Muscle of leg (tissue), 11 donors: Measurements from ENCODE around the gene RRBP1. TPM values are rescaled to one million over a fixed set of nuclear protein-coding genes. Genes with fewer than 3 reads are reported as not detected.
A peak's percentile ranks its signal among the peaks of the same experiment; 100 is the strongest.
"Not testable (repeated sequence)": the region's sequence is repeated elsewhere in the genome, so short reads cannot be mapped to it uniquely, and the experiment has no call there.

Source experiments
- DNase-seq: peaks from one replicate; pipeline ENCODE4 v3.0.0; 2013
- H3K27ac ChIP-seq: one replicate; pipeline ENCODE4 v1.5.1; 2013; ENCODE audit warnings: mild to moderate bottlenecking, low read length, control low read depth
- H3K27me3 ChIP-seq: one replicate; pipeline ENCODE4 v1.6.1; 2013; ENCODE audit warnings: low read length; ENCODE audit not compliant: control insufficient read depth, insufficient read depth
- H3K36me3 ChIP-seq: one replicate; pipeline ENCODE4 v1.6.1; 2013; ENCODE audit warnings: low read length; ENCODE audit not compliant: control insufficient read depth, insufficient read depth
- H3K4me1 ChIP-seq: one replicate; pipeline ENCODE4 v1.6.1; 2013; ENCODE audit warnings: low read length; ENCODE audit not compliant: control insufficient read depth, insufficient read depth
- H3K4me3 ChIP-seq: one replicate; pipeline ENCODE4 v1.5.1; 2013; ENCODE audit warnings: low read length, control low read depth
- H3K9me3 ChIP-seq: replicated peaks from 2 replicates; pipeline ENCODE4 v1.6.1; 2013; ENCODE audit warnings: low read depth, low read length; ENCODE audit not compliant: control insufficient read depth
- WGBS: methylation state at CpG from one replicate; pipeline ENCODE4 v1.1.5; 2013; ENCODE audit warnings: missing lambda C conversion rate; ENCODE audit not compliant: insufficient coverage; 5-methylcytosine and 5-hydroxymethylcytosine counted together
- polyA plus RNA-seq, 8 donors: library from polyadenylated mRNA; unstranded; fragments of 120-200 nt; gene quantifications; one replicate each; pipeline versions ENCODE4 v1.2.1 to v1.2.3, GENCODE V29; 2013; ENCODE audit warnings: inconsistent platforms in 1 of 8, low replicate concordance in 1 of 8; ENCODE audit not compliant: insufficient read length in 8 of 8, insufficient read depth in 1 of 8
- total RNA-seq: library from RNA; stranded (reverse); fragments of 120-200 nt; gene quantifications from one replicate; pipeline ENCODE4 v1.2.4, GENCODE V29; 2013

Gene RRBP1
- total and polyA plus RNA-seq, 9 donors = 99.5 to 178 (median 134) TPM

DNA sequence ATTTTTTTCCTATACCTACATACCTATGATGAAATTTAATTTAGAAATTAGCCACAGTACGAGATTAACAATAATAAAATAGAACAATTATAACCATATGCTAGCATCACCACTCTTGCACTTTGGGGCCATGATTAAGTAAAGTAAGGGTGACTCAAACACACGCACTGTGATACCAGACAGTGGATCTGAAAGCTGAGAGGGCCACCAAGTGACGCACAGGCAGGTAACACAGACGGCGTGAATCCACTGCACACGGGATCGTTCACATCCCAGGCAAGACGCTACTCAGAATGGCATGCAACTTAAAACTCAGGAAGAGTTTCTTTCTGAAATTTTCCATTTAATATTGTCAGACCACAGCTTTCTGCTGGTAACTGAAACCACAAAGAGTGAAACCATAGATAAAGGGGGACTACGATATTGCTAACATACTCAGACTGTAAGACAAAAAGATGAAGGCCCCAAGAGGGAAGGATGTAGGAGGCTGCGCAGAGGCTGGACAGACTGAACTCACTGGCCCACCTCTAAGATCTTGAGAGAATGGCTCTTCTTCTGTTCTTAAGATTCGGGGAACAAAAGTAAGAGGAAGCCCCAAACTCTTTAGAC is 17.9 kb downstream of the RRBP1 start:
- H3K27me3 ChIP-seq = no peaks in the 10 kb centered on the region
- DNase-seq = no peak
- no peak overlapping the region for H3K27ac ChIP-seq
- peaks cover 13% of the 10 kb centered on the region for H3K36me3 ChIP-seq
- no peaks in the 10 kb centered on the region for H3K9me3 ChIP-seq
- H3K4me3 ChIP-seq = no peak overlapping the region
- H3K4me1 ChIP-seq = peaks cover 32% of the 10 kb centered on the region
- WGBS = 79% methylated on average over 5 of the region's 11 CpGs

DNA sequence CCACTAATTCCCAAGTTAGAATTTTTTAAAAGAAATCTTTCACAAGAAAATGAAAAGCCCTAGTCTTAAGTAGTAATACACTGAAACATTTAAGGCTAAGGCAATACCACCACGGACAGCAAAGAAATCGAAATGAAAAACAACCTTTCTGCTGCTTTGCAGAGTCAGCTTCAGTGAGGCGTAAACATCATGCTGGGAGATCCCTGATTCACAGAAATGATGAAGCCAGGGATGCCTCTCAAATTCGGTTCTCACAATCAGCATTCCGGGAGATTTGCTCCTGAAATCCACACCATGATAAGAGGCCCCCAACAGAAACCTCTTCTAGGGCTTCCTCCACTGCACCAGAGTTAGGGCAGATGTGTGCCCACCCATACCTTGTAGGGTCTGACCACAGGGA is 18.6 kb downstream of the RRBP1 start:
- H3K27me3 ChIP-seq = no peaks in the 10 kb centered on the region
- 57% methylated on average over 5 of the region's 5 CpGs for WGBS
- no peak overlapping the region for H3K4me3 ChIP-seq
- DNase-seq = no peak
- peaks cover 17% of the 10 kb centered on the region for H3K36me3 ChIP-seq
- H3K4me1 ChIP-seq = peaks cover 32% of the 10 kb centered on the region
- no peak overlapping the region for H3K27ac ChIP-seq
- peaks cover 4% of the 10 kb centered on the region for H3K9me3 ChIP-seq

DNA sequence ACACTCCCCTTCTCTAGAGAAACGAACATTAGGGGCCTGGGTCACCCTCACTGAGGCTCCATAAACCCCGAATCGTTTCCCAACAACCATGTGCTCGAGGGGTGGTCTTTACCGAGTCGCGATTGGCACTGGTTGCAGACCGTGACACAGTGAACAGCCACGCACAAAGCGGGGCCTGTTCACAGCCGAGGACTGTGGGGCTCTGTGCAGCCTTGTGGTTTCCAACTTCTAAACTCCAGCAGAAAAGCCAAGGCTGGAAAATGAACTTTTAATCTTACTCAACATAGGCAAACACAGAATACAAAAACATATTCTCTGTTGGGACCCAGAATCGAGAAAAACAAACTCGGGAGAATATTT is 19.0 kb downstream of the RRBP1 start:
- peaks cover 22% of the 10 kb centered on the region for H3K36me3 ChIP-seq
- no peak for DNase-seq
- peaks cover 5% of the 10 kb centered on the region for H3K9me3 ChIP-seq
- peaks cover 32% of the 10 kb centered on the region for H3K4me1 ChIP-seq
- H3K4me3 ChIP-seq = no peak overlapping the region
- no peak overlapping the region for H3K27ac ChIP-seq
- H3K27me3 ChIP-seq = no peaks in the 10 kb centered on the region
- WGBS = 82% methylated on average over 11 of the region's 13 CpGs

DNA sequence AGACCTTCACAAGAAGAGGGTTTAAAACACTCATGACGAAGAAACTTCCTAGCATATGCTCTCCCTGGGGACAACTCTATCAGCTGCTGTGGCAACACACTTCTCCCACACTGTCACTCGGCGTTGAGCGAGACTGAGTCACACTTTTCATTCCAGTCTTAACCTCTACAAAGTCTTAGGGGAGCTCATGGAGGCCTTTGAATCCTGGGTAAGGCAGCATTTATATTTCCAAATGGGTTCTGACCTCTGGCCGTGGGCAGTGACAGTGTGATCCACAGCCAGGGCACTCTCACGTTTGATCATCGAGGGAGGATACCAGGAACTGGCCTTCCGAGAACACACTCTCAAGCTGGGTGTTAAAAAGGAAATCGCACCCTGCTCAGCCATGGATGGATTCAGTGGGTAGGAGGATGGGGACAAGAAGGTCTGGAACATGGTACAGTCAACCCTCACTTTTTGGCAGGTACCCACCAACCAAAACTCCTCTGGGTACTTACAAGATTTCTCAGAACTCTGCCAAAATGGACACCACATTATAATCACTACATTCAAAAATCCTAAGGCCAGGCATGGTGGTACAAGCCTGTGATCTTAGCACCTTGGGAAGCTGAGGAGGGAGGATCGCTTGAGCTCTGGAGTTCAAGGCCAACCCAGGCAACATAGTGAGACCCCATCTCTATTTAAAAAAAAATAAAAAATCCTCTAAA is 19.6 kb downstream of the RRBP1 start:
- DNase-seq = no peak
- WGBS = 67% methylated on average over 3 of the region's 10 CpGs
- peaks cover 25% of the 10 kb centered on the region for H3K36me3 ChIP-seq
- no peak overlapping the region for H3K4me3 ChIP-seq
- H3K4me1 ChIP-seq = peaks cover 32% of the 10 kb centered on the region
- no peaks in the 10 kb centered on the region for H3K27me3 ChIP-seq
- H3K9me3 ChIP-seq = peaks cover 5% of the 10 kb centered on the region
- H3K27ac ChIP-seq = peak overlapping the region; percentile 11

DNA sequence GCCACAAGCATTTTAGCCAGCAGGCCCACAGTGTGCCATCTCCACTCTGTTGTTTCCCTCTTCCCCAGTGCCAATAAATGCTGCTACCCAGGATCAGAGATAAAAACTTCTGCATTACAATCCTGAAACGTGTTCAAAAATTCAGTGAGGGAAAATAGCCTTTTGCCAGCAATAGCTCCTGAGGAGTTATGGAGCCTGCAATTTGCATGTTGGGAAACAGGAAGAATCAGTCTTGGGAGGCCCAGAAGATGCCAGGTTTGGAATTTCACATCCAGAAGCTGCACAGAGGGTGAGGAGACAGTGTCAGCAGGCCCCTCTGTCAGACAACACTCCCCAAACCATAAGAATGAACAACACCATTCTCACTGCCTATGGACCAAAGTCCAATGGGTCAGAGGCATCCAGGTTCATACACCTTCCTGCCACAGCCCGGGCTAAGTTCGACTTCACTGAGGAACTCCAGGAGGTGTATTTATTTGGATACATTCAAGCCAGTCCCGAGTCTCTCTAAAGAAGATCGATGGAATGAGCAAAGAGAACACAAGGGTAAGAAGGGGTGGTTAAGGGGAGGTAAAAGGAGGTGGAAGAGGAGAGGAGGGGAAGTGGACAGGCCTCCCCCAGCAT is 20.8 kb downstream of the RRBP1 start:
- H3K4me3 ChIP-seq = no peak overlapping the region
- peaks cover 36% of the 10 kb centered on the region for H3K4me1 ChIP-seq

DNA sequence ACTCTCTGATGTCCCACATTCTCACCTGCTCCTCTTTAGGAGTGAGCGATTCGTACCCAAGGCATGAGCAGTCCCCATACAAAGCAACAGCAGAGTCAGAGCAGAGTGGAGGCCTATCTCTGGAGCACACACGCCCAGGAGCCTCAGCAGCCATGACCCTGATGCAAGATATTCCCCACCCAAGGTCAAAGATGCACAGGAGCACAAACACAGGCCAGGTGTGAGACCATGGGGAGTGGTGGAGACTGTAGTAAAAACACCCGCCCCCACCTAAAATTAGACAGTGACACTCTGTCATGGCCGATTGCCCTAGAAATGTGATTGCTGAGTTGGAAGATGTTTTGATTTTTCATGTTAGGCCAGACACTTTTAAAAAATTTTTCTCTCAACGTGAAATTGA is 21.4 kb downstream of the RRBP1 start:
- no peak overlapping the region for H3K27ac ChIP-seq
- peaks cover 35% of the 10 kb centered on the region for H3K36me3 ChIP-seq
- 56% methylated on average over 3 of the region's 6 CpGs for WGBS
- no peak for DNase-seq
- H3K27me3 ChIP-seq = no peaks in the 10 kb centered on the region
- H3K4me1 ChIP-seq = peaks cover 36% of the 10 kb centered on the region
- no peak overlapping the region for H3K4me3 ChIP-seq
- H3K9me3 ChIP-seq = peaks cover 5% of the 10 kb centered on the region

More for the DNA sequence above, 20.8 kb downstream of the RRBP1 start:
- Histone ChIP-seq H3K27me3 (no peaks in the 10 kb centered on the region), H3K9me3 (peaks cover 5% of the 10 kb centered on the region), H3K27ac (no peak overlapping the region), H3K36me3 (peaks cover 30% of the 10 kb centered on the region)
- DNase-seq = no peak
- 71% methylated on average over 4 of the region's 5 CpGs for WGBS

DNA sequence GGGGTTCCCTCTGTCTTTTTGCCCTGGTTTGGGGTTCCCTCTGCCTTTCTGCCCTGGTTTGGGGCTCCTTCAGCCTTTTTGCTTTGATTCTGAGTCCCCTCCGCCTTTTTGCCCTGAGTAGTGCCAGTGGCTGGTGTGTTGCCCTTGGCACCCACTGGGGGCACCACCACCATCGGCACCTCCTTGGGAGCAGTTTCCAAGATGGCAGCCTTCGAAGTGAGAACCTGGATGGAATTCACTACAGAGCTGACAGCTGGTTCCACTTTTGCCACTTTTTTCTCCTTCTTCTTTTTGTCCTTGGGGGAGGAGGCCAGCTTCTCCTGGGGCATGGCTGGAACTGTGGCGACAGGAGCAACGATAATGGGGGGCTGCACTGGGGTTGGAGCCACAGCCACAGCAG is 22.2 kb downstream of the RRBP1 start:
- peaks cover 38% of the 10 kb centered on the region for H3K4me1 ChIP-seq
- no peak overlapping the region for H3K27ac ChIP-seq
- no peak overlapping the region for H3K4me3 ChIP-seq
- DNase-seq = no peak
- H3K36me3 ChIP-seq = peaks cover 37% of the 10 kb centered on the region
- peaks cover 5% of the 10 kb centered on the region for H3K9me3 ChIP-seq
- H3K27me3 ChIP-seq = no peaks in the 10 kb centered on the region
- 100% methylated on average over 4 of the region's 5 CpGs for WGBS

DNA sequence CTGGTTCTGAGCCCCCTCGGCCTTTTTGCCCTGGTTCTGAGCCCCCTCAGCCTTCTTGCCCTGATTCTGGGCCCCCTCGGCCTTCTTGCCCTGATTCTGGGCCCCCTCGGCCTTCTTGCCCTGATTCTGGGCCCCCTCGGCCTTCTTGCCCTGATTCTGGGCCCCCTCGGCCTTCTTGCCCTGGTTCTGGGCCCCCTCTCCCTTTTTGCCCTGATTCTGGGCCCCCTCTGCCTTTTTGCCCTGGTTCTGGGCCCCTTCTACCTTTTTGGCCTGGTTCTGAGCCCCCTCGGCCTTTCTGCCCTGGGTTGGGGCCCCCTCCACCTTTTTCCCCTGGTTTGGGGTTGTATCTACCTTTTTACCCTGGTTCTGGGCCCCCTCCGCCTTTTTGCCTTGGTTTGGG is 22.7 kb downstream of the RRBP1 start:
- H3K4me3 ChIP-seq, H3K27me3 ChIP-seq, H3K27ac ChIP-seq, H3K9me3 ChIP-seq, DNase-seq: not testable (repeated sequence)
- 100% methylated on average over 3 of the region's 7 CpGs for WGBS
- Histone ChIP-seq H3K36me3 (peaks cover 41% of the 10 kb centered on the region), H3K4me1 (peaks cover 34% of the 10 kb centered on the region)

DNA sequence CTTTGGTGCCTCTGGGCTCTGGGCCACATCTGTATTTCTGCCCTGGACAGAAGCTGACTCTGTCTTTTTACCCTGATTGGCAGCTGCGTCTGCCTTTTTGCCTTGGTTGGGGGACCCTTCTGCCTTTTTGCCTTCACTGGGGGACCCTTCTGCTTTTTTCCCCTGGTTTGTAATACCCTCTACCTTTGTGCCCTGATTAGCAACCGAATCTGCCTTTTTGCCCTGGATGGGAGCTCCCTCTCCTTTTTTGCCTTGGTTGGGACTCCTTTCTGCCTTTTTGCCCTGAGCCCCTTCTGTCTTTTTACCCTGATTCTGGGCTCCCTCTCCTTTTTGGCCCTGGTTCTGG is 23.4 kb downstream of the RRBP1 start:
- Histone ChIP-seq H3K36me3 (peaks cover 48% of the 10 kb centered on the region), H3K27me3 (no peaks in the 10 kb centered on the region), H3K4me3 (no peak overlapping the region), H3K4me1 (peaks cover 30% of the 10 kb centered on the region), H3K9me3 (peaks cover 5% of the 10 kb centered on the region), H3K27ac (no peak overlapping the region)
- WGBS = 92% methylated on average over 2 of the region's 2 CpGs
- no peak for DNase-seq

DNA sequence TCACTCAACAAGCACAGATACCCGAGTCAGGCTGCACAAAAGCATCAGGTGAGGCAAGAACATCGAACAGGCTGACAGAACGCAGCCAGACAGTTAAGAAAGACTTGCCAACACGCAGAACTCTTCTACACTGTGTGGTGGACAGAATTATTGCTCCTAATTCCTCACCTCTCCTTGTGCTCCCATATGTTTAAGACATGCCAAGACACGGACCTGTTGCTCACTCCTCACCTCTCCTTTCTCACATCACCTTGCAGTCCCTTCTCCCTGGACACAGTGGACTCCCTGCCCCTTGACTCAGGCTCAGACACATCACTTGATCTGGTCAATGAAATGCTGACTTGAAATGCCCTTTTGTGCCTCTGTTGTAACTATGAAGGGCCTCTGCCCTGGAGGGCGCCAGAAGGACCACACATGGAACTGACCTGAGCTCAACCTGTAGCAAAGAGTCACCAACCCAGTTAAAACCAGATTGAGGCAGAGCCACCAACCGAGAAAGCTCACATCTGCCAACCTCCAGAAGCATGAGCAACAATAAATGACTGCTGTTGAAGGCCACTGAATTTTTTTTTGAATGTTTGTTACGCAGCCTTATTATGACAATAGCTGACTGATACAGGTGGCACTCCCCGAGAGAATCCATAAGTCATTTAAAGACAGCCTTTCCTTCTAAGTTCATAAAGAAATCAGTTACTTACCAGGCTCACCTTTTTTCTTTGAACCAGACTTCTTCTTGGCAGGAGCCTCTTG is 24.0 kb downstream of the RRBP1 start:
- H3K27ac ChIP-seq = no peak overlapping the region
- H3K36me3 ChIP-seq = peaks cover 50% of the 10 kb centered on the region
- peaks cover 29% of the 10 kb centered on the region for H3K4me1 ChIP-seq
- 82% methylated on average over 8 of the region's 9 CpGs for WGBS
- no peak overlapping the region for H3K4me3 ChIP-seq
- no peak for DNase-seq
- H3K27me3 ChIP-seq = no peaks in the 10 kb centered on the region
- H3K9me3 ChIP-seq = peaks cover 5% of the 10 kb centered on the region
